ENCODE measurements around the gene SPATA24.

The SPATA24 gene

GRCh38 chr5:139403787-139404483 is at the start of gene SPATA24:
SPATA24 (minus strand) TSS chr5:139404089; CDS start chr5:139404060, 29 bp downstream.
- in situ Hi-C loops (cut with MboI; ENCODE audit: low sequenced_read_pairs, unreplicated experiment): loop anchor here (25.0 kb wide), 1 partner anchor 358 kb away; no protein-coding TSS in a partner anchor
- peak; percentile 96 for DNase-seq (ENCODE audit: low spot score)
- no peak for TF ChIP-seq CTCF (IDR thresholded peaks at IDR 0.05; ENCODE audit: borderline replicate concordance, control extremely low read depth, extremely low read depth, insufficient read depth, missing control alignments)

- DNase-seq (ENCODE audit: low spot score): no peak
- no peak for TF ChIP-seq CTCF (IDR thresholded peaks at IDR 0.05; ENCODE audit: borderline replicate concordance, control extremely low read depth, extremely low read depth, insufficient read depth, missing control alignments)
- in situ Hi-C loops (cut with MboI; ENCODE audit: low sequenced_read_pairs, unreplicated experiment): no loop called here
These were observed 48.2 kb upstream of the SPATA24 start for GRCh38 chr5:139451878-139452660.

- in situ Hi-C loops (cut with MboI; ENCODE audit: low sequenced_read_pairs, unreplicated experiment): no loop called here
- DNase-seq (ENCODE audit: low spot score): no peak
- no peak for TF ChIP-seq CTCF (IDR thresholded peaks at IDR 0.05; ENCODE audit: borderline replicate concordance, control extremely low read depth, extremely low read depth, insufficient read depth, missing control alignments)
These were observed 47.3 kb upstream of the SPATA24 start for GRCh38 chr5:139451176-139451575.

GRCh38 chr5:139446956-139447779 is 43.3 kb upstream of the SPATA24 start:
- TF ChIP-seq CTCF (IDR thresholded peaks at IDR 0.05; ENCODE audit: borderline replicate concordance, control extremely low read depth, extremely low read depth, insufficient read depth, missing control alignments): no peak
- DNase-seq (ENCODE audit: low spot score): no peak
- in situ Hi-C loops (cut with MboI; ENCODE audit: low sequenced_read_pairs, unreplicated experiment): no loop called here

- DNase-seq (ENCODE audit: low spot score): no peak
- TF ChIP-seq CTCF (IDR thresholded peaks at IDR 0.05; ENCODE audit: borderline replicate concordance, control extremely low read depth, extremely low read depth, insufficient read depth, missing control alignments): no peak
- in situ Hi-C loops (cut with MboI; ENCODE audit: low sequenced_read_pairs, unreplicated experiment): no loop called here
These were observed 41.7 kb upstream of the SPATA24 start for GRCh38 chr5:139445325-139446170.
